HEK293 (cell line): ENCODE results near the gene HEBP1.

Experiments used
- CTCF ChIA-PET: fragments of 350-600 bp; formaldehyde crosslinking; extraction: SDS; loops from one replicate; lab custom pipeline; 2021; ENCODE audit warnings: antibody characterized with exemption; lab: Yijun Ruan, JAX
- POLR2A ChIA-PET: fragments of 300-600 bp; formaldehyde crosslinking; extraction: SDS; loops from one replicate; lab custom pipeline; 2020; ENCODE audit warnings: antibody characterized with exemption, inconsistent platforms; lab: Yijun Ruan, JAX
- H3K27ac ChIP-seq: fragments of 200-500 bp; sonication (Bioruptor generic); 2 replicates; pipeline ENCODE4 v1.5.1; 2014; ENCODE audit warnings: low read depth, low read length, control low read depth, inconsistent platforms; ENCODE audit errors: extremely low read depth
- H3K36me3 ChIP-seq, 2 experiments: fragments of 200-500 bp in 1 of 2; sonication (Bioruptor generic) in 1 of 2; 1 replicate in 1 of 2; 2 replicates in 1 of 2; pipeline ENCODE4 v1.5.1; 2014 to 2017; ENCODE audit warnings: inconsistent platforms in 2 of 2, low read length in 2 of 2; ENCODE audit not compliant: control insufficient read depth in 2 of 2, insufficient read depth in 1 of 2
- H3K4me1 ChIP-seq: fragments of 200-500 bp; sonication (Bioruptor generic); 2 replicates; pipeline ENCODE4 v1.5.1; 2014; ENCODE audit warnings: mild to moderate bottlenecking, low read length, inconsistent platforms; ENCODE audit not compliant: control insufficient read depth, insufficient read depth
- H3K4me3 ChIP-seq: 2 replicates; pipeline ENCODE4 v1.5.1; 2011; ENCODE audit warnings: low read depth, mild to moderate bottlenecking, control low read depth, low read length, moderate library complexity
- H3K9me3 ChIP-seq: fragments of 200-500 bp; sonication (Bioruptor generic); 2 replicates; pipeline ENCODE4 v1.5.1; 2014; ENCODE audit warnings: low read depth, low read length, inconsistent platforms; ENCODE audit not compliant: control insufficient read depth, insufficient read depth
- BCL11B ChIP-seq: fragments of 450-650 bp; formaldehyde crosslinking; IDR thresholded peaks from 2 replicates; pipeline ENCODE4 v1.5.1; 2016; ENCODE audit warnings: low read depth, missing biosample characterization, missing genetic modification characterization
- GLIS1 ChIP-seq: fragments of 450-650 bp; formaldehyde crosslinking; IDR thresholded peaks from 2 replicates; pipeline ENCODE4 v1.5.1; 2016; ENCODE audit warnings: missing biosample characterization, missing genetic modification characterization
- PRDM1 ChIP-seq: fragments of 450-650 bp; formaldehyde crosslinking; IDR thresholded peaks from 2 replicates; pipeline ENCODE4; 2016; ENCODE audit warnings: missing biosample characterization, missing genetic modification characterization
- PRDM10 ChIP-seq: fragments of 450-650 bp; formaldehyde crosslinking; IDR thresholded peaks from 2 replicates; pipeline ENCODE4 v1.5.1; 2016; ENCODE audit warnings: missing biosample characterization, missing genetic modification characterization
- REPIN1 ChIP-seq: fragments of 450-650 bp; formaldehyde crosslinking; IDR thresholded peaks from 2 replicates; pipeline ENCODE4 v1.5.1; 2017; ENCODE audit warnings: missing biosample characterization, missing genetic modification characterization, low read depth
- YY2 ChIP-seq: fragments of 450-650 bp; formaldehyde crosslinking; IDR thresholded peaks from 2 replicates; pipeline ENCODE4 v1.5.1; 2016; ENCODE audit warnings: missing biosample characterization, missing genetic modification characterization
- ZBTB6 ChIP-seq: fragments of 450-650 bp; formaldehyde crosslinking; IDR thresholded peaks from 2 replicates; pipeline ENCODE4 v1.5.1; 2017; ENCODE audit warnings: missing biosample characterization, missing genetic modification characterization
- ZEB2 ChIP-seq: fragments of 450-650 bp; formaldehyde crosslinking; IDR thresholded peaks from 2 replicates; pipeline ENCODE4 v1.5.1; 2016; ENCODE audit warnings: missing biosample characterization, missing genetic modification characterization
- ZNF121 ChIP-seq: fragments of 450-650 bp; formaldehyde crosslinking; IDR thresholded peaks from 2 replicates; pipeline ENCODE4 v1.5.1; 2016; ENCODE audit warnings: missing biosample characterization, missing genetic modification characterization
- ZNF202 ChIP-seq: fragments of 450-650 bp; formaldehyde crosslinking; IDR thresholded peaks from 2 replicates; pipeline ENCODE4 v1.5.1; 2016; ENCODE audit warnings: missing biosample characterization, missing genetic modification characterization, borderline replicate concordance
- ZNF274 ChIP-seq, 2 experiments: fragments of 200-500 bp in 1 of 2; fragments of 450-650 bp in 1 of 2; sonication (Bioruptor generic) in 1 of 2; formaldehyde crosslinking in 1 of 2; IDR thresholded peaks; 2 replicates each; pipeline versions ENCODE4 v1.5.1 to v1.6.1; 2014 to 2016; ENCODE audit warnings: borderline replicate concordance in 1 of 2, inconsistent platforms in 1 of 2, low read length in 1 of 2, missing biosample characterization in 1 of 2, missing genetic modification characterization in 1 of 2
- ZNF394 ChIP-seq: fragments of 450-650 bp; formaldehyde crosslinking; IDR thresholded peaks from 2 replicates; pipeline ENCODE4 v1.5.1; 2016; ENCODE audit warnings: missing biosample characterization, missing genetic modification characterization, mild to moderate bottlenecking, moderate library complexity, borderline replicate concordance
- ZNF488 ChIP-seq: fragments of 450-650 bp; formaldehyde crosslinking; IDR thresholded peaks from 2 replicates; pipeline ENCODE4 v1.5.1; 2016; ENCODE audit warnings: missing biosample characterization, missing genetic modification characterization
- ZNF529 ChIP-seq: fragments of 450-650 bp; formaldehyde crosslinking; IDR thresholded peaks from 2 replicates; pipeline ENCODE4 v1.5.1; 2017; ENCODE audit warnings: missing genetic modification characterization, missing biosample characterization; ENCODE audit not compliant: insufficient replicate concordance
- ZNF777 ChIP-seq: fragments of 450-650 bp; formaldehyde crosslinking; IDR thresholded peaks from 2 replicates; pipeline ENCODE4 v1.5.1; 2017; ENCODE audit warnings: missing biosample characterization, missing genetic modification characterization, borderline replicate concordance
- TF ChIP-seq, protein P1 (sequence below): fragments of 450-650 bp; IDR thresholded peaks from 2 replicates; pipeline ENCODE4 v1.5.1; 2018; ENCODE audit warnings: missing biosample characterization, missing genetic modification characterization

Gene HEBP1

GRCh38 chr12:12927211-12928079, 72.6 kb downstream of the HEBP1 start:
- Histone ChIP-seq H3K36me3 (no peaks in the 10 kb centered on the region; a peak in 1 of 3 replicates), H3K27ac (no peak overlapping the region), H3K4me3 (no peak overlapping the region), H3K4me1 (no peaks in the 10 kb centered on the region), H3K9me3 (no peaks in the 10 kb centered on the region)
- CTCF ChIA-PET, result interaction anchor here (0.6 to 1.1 kb wide), 2 partner anchors 11 to 29 kb away, joined by 3 to 7 read pairs; no protein-coding TSS in a partner anchor
- TF ChIP-seq ZNF488 (no peak), PRDM10 (tag by site-specific recombination) (no peak), ZNF394 (tag by site-specific recombination) (no peak), ZNF274 (IDR thresholded peaks at IDR 0.05; ENCODE audit: low read length) (no peak), ZNF274 (tag by site-specific recombination; IDR thresholded peaks at IDR 0.05; ENCODE audit: borderline replicate concordance) (no peak), ZNF202 (tag by site-specific recombination) (no peak), ZNF529 (tag by site-specific recombination) (no peak), GLIS1 (no peak)
- POLR2A ChIA-PET, result no interaction called here

- Histone ChIP-seq H3K27ac (no peak overlapping the region), H3K9me3 (no peaks in the 10 kb centered on the region), H3K36me3 (no peaks in the 10 kb centered on the region; a peak in 1 of 3 replicates), H3K4me3 (no peak overlapping the region), H3K4me1 (no peaks in the 10 kb centered on the region)
- TF ChIP-seq ZNF274 (IDR thresholded peaks at IDR 0.05; ENCODE audit: low read length) (no peak), ZNF274 (tag by site-specific recombination; IDR thresholded peaks at IDR 0.05; ENCODE audit: borderline replicate concordance) (no peak), PRDM1 (no peak), ZBTB6 (tag by site-specific recombination) (no peak), REPIN1 (tag by site-specific recombination) (no peak), YY2 (tag by site-specific recombination) (no peak), ZNF777 (tag by site-specific recombination) (no peak), ZNF121 (tag by site-specific recombination) (no peak), ZNF394 (tag by site-specific recombination) (no peak), BCL11B (tag by site-specific recombination) (no peak), ZEB2 (tag by site-specific recombination) (no peak)
- TF ChIP-seq, protein P1, sequence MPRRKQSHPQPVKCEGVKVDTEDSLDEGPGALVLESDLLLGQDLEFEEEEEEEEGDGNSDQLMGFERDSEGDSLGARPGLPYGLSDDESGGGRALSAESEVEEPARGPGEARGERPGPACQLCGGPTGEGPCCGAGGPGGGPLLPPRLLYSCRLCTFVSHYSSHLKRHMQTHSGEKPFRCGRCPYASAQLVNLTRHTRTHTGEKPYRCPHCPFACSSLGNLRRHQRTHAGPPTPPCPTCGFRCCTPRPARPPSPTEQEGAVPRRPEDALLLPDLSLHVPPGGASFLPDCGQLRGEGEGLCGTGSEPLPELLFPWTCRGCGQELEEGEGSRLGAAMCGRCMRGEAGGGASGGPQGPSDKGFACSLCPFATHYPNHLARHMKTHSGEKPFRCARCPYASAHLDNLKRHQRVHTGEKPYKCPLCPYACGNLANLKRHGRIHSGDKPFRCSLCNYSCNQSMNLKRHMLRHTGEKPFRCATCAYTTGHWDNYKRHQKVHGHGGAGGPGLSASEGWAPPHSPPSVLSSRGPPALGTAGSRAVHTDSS (tag by site-specific recombination), result no peak
- ChIA-PET POLR2A (no interaction called here), CTCF (interaction anchor here (0.6 to 1.1 kb wide), 3 partner anchors 10 to 56 kb away, joined by 3 to 7 read pairs (median 3); no protein-coding TSS in a partner anchor)
Measured at GRCh38 chr12:12926571-12927071, 73.4 kb downstream of the HEBP1 start.
